Mononuclear cell (primary cell): ENCODE results near the gene EIF4E1B. TPM values are rescaled to one million over a fixed set of nuclear protein-coding genes. Genes with fewer than 3 reads are reported as not detected.

Experiments
- H3K27me3 ChIP-seq: 2 replicates; pipeline ENCODE4 v1.6.0; 2011; ENCODE audit warnings: low read length, control low read depth; ENCODE audit not compliant: insufficient read depth
- H3K4me1 ChIP-seq: 2 replicates; pipeline ENCODE4 v1.5.1; 2011; ENCODE audit warnings: mild to moderate bottlenecking, low read length, control low read depth; ENCODE audit not compliant: insufficient read depth
- H3K4me3 ChIP-seq: 2 replicates; pipeline ENCODE4 v1.5.1; 2011; ENCODE audit warnings: mild to moderate bottlenecking, low read length, moderate library complexity
- H3K9me3 ChIP-seq: 2 replicates; pipeline ENCODE4 v1.5.1; 2011; ENCODE audit warnings: low read depth, mild to moderate bottlenecking, control low read depth, low read length
- total RNA-seq: library from RNA; depleted of rRNA; stranded (reverse); fragments of >200 nt; gene quantifications from one replicate; pipeline ENCODE4 v1.2.3, GENCODE V29; 2012

EIF4E1B gene
- total RNA-seq, 1 donor = 0.10 TPM

GRCh38 chr5:176671399-176671798 lies 40.9 kb downstream of the EIF4E1B start:
- Histone ChIP-seq H3K27me3 (no peaks in the 10 kb centered on the region), H3K4me1 (no peaks in the 10 kb centered on the region), H3K4me3 (no peak overlapping the region), H3K9me3 (no peaks in the 10 kb centered on the region)

- Histone ChIP-seq H3K27me3 (no peaks in the 10 kb centered on the region), H3K4me1 (no peaks in the 10 kb centered on the region), H3K9me3 (no peaks in the 10 kb centered on the region), H3K4me3 (no peak overlapping the region)
Measured at GRCh38 chr5:176671890-176672747, 41.6 kb downstream of the EIF4E1B start.

- H3K4me1 ChIP-seq = no peaks in the 10 kb centered on the region
Measured at GRCh38 chr5:176673651-176674583, 43.4 kb downstream of the EIF4E1B start.

GRCh38 chr5:176674799-176675198 lies 44.3 kb downstream of the EIF4E1B start:
- peaks cover 15% of the 10 kb centered on the region for H3K27me3 ChIP-seq
- no peaks in the 10 kb centered on the region for H3K9me3 ChIP-seq
- H3K4me3 ChIP-seq = no peak overlapping the region
- no peaks in the 10 kb centered on the region for H3K4me1 ChIP-seq

More at GRCh38 chr5:176673651-176674583, 43.4 kb downstream of the EIF4E1B start:
- no peaks in the 10 kb centered on the region for H3K9me3 ChIP-seq
- H3K4me3 ChIP-seq = no peak overlapping the region
- peaks cover 6% of the 10 kb centered on the region for H3K27me3 ChIP-seq

GRCh38 chr5:176675676-176676360 lies 45.3 kb downstream of the EIF4E1B start:
- Histone ChIP-seq H3K4me3 (no peak overlapping the region), H3K4me1 (no peaks in the 10 kb centered on the region), H3K9me3 (no peaks in the 10 kb centered on the region), H3K27me3 (peaks cover 23% of the 10 kb centered on the region)

- Histone ChIP-seq H3K4me1 (no peaks in the 10 kb centered on the region), H3K9me3 (no peaks in the 10 kb centered on the region), H3K27me3 (peaks cover 27% of the 10 kb centered on the region), H3K4me3 (no peak overlapping the region)
Measured at GRCh38 chr5:176676361-176676824, 45.9 kb downstream of the EIF4E1B start.

GRCh38 chr5:176677209-176677939 lies 46.9 kb downstream of the EIF4E1B start:
- no peaks in the 10 kb centered on the region for H3K9me3 ChIP-seq
- no peak overlapping the region for H3K4me3 ChIP-seq
- H3K4me1 ChIP-seq = no peaks in the 10 kb centered on the region
- peaks cover 31% of the 10 kb centered on the region for H3K27me3 ChIP-seq

GRCh38 chr5:176678584-176678983 lies 48.1 kb downstream of the EIF4E1B start:
- no peaks in the 10 kb centered on the region for H3K9me3 ChIP-seq
- no peak overlapping the region for H3K4me3 ChIP-seq
- no peaks in the 10 kb centered on the region for H3K4me1 ChIP-seq
- H3K27me3 ChIP-seq = peaks cover 36% of the 10 kb centered on the region

- H3K9me3 ChIP-seq = no peaks in the 10 kb centered on the region
- no peak overlapping the region for H3K4me3 ChIP-seq
- H3K4me1 ChIP-seq = no peaks in the 10 kb centered on the region
- peaks cover 43% of the 10 kb centered on the region for H3K27me3 ChIP-seq
Measured at GRCh38 chr5:176679365-176680225, 49.1 kb downstream of the EIF4E1B start.

GRCh38 chr5:176680226-176680563 lies 49.7 kb downstream of the EIF4E1B start:
- Histone ChIP-seq H3K9me3 (no peaks in the 10 kb centered on the region), H3K4me3 (no peak overlapping the region), H3K27me3 (peaks cover 44% of the 10 kb centered on the region), H3K4me1 (no peaks in the 10 kb centered on the region)

- Histone ChIP-seq H3K27me3 (peaks cover 45% of the 10 kb centered on the region), H3K4me1 (no peaks in the 10 kb centered on the region), H3K4me3 (no peak overlapping the region), H3K9me3 (no peaks in the 10 kb centered on the region)
Measured at GRCh38 chr5:176682016-176682531, 51.6 kb downstream of the EIF4E1B start.

- Histone ChIP-seq H3K27me3 (peaks cover 29% of the 10 kb centered on the region), H3K4me3 (no peak overlapping the region), H3K4me1 (no peaks in the 10 kb centered on the region), H3K9me3 (no peaks in the 10 kb centered on the region)
Measured at GRCh38 chr5:176685010-176685409, 54.5 kb downstream of the EIF4E1B start.

GRCh38 chr5:176687247-176687646 lies 56.8 kb downstream of the EIF4E1B start:
- Histone ChIP-seq H3K9me3 (no peaks in the 10 kb centered on the region), H3K27me3 (peaks cover 16% of the 10 kb centered on the region), H3K4me3 (no peak overlapping the region), H3K4me1 (no peaks in the 10 kb centered on the region)
